Putamen (tissue), 1 donor: ENCODE measurements around the gene CACNA1D.

Experiments used
- DNase-seq: peaks from one replicate; pipeline ENCODE4 v3.0.0-alpha.2; 2016; ENCODE audit warnings: low spot score

Gene CACNA1D

DNA sequence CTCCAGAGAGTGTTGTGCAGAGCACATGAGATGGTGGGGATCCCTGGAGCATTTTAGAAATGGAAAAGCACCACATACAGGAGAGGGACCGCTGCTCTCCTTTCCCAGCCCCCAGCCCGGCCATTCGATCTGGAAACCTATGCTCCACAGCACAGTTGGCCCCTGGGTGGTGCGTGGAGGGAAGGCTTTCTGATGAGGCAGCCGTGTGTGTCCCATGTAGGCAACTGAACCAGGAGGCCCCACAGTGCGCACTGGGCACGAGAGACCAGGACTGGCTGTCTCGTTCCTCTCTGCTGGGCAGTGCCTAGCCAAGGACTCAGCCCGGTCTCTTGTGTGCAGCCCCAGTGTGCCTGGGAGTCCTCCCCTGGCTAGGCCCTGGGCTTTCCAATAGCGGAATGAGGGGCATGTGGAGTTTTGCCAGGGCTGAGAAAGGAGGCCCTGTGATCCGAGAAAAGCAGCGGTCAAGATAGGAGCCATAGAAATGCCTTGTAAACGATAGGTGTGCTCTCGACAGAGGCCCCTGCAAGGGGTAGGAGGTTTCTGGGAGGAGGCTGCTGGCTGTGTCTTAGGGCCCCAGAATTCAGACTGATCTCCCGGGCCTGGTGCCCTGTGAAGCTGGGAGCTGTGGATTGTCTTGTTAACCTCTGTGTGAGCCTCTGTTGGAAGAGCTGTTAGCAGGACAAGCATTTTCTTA, 312.9 kb downstream of the CACNA1D start:
- no peak for DNase-seq

DNA sequence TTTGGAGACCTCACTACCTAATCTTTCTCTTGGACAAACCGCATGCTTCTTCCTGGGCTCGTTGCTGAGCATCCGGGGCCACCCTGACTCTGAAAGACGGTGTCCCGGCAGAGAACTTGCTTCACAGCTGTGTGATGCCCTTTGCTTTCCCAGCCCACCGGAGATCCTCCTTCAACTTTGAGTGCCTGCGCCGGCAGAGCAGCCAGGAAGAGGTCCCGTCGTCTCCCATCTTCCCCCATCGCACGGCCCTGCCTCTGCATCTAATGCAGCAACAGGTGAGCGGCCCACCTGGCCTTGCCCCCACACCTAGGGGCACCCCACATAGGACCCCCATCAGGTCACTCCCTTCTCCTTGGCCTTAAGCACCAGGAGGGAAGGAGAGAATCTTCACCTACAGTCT, 314.1 kb downstream of the CACNA1D start:
- no peak for DNase-seq

DNA sequence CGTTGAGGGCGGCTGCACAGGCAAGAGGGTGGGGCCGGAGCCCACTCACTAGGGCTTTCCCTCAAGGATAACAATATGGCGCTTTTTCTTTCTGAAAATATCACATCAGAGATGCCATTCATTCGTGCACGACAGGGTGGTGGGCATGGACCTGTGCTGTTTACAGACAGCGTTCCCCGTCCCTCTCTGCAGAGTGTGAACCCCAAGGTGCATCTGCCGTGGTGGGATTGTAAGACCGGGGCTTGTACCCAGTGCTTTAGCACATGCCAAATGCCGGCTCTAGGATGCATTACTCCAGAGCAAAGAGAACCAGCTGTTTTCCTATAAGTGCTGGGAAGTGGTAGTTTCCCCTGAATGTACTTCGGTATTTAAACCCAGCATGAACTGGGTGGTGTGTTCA, 314.9 kb downstream of the CACNA1D start:
- no peak for DNase-seq

DNA sequence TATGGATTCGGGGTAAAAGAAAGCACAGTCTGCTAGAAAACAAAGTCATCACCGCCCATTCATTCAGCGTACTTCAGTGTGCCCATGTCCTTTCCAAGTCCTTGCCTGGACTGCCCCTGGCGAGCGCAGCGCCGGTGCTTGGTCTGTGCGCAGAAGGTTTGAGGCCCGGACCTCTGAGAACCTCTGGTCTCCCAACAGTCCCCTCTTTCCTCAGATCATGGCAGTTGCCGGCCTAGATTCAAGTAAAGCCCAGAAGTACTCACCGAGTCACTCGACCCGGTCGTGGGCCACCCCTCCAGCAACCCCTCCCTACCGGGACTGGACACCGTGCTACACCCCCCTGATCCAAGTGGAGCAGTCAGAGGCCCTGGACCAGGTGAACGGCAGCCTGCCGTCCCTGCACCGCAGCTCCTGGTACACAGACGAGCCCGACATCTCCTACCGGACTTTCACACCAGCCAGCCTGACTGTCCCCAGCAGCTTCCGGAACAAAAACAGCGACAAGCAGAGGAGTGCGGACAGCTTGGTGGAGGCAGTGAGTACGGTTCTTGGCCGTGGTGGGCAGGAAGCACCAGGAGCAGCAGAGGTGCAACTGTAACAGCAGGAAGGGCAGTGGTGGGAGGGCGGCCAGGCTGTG, 315.5 kb downstream of the CACNA1D start:
- no peak for DNase-seq

DNA sequence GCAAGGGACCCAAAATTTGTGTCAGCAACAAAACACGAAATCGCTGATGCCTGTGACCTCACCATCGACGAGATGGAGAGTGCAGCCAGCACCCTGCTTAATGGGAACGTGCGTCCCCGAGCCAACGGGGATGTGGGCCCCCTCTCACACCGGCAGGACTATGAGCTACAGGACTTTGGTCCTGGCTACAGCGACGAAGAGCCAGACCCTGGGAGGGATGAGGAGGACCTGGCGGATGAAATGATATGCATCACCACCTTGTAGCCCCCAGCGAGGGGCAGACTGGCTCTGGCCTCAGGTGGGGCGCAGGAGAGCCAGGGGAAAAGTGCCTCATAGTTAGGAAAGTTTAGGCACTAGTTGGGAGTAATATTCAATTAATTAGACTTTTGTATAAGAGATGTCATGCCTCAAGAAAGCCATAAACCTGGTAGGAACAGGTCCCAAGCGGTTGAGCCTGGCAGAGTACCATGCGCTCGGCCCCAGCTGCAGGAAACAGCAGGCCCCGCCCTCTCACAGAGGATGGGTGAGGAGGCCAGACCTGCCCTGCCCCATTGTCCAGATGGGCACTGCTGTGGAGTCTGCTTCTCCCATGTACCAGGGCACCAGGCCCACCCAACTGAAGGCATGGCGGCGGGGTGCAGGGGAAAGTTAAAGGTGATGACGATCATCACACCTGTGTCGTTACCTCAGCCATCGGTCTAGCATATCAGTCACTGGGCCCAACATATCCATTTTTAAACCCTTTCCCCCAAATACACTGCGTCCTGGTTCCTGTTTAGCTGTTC, 316.9 kb downstream of the CACNA1D start:
- no peak for DNase-seq

DNA sequence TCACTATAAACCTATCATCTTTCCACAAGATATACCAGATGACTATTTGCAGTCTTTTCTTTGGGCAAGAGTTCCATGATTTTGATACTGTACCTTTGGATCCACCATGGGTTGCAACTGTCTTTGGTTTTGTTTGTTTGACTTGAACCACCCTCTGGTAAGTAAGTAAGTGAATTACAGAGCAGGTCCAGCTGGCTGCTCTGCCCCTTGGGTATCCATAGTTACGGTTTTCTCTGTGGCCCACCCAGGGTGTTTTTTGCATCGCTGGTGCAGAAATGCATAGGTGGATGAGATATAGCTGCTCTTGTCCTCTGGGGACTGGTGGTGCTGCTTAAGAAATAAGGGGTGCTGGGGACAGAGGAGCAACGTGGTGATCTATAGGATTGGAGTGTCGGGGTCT, 318.0 kb downstream of the CACNA1D start:
- no peak for DNase-seq

DNA sequence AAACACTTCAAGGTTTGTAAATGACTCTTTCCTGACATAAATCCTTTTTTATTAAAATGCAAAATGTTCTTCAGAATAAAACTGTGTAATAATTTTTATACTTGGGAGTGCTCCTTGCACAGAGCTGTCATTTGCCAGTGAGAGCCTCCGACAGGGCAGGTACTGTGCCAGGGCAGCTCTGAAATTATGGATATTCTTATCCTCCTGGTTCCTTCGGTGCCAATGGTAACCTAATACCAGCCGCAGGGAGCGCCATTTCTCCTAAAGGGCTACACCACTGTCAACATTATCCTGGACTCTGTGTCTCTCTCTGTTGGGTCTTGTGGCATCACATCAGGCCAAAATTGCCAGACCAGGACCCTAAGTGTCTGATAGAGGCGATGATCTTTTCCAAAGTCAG, 318.8 kb downstream of the CACNA1D start:
- DNase-seq = no peak

DNA sequence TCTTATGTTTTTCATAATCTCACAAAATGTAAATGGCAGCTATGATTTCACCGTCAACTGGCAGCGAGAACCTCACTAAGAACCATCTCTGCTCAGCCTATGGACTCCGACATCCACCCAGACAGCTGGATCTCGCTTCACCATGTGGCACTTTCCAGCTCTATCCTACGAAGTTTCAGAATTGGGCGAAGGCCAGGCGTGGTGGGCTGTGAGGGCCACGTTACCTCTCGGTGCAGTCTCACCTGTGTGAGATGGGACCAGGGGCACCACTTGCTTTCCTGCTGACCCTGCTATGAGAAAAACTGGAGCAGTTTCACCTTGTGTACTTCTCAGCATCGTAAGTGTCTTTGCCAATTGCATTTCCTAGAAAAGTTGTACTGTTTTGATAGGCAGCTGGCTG, 319.5 kb downstream of the CACNA1D start:
- no peak for DNase-seq

DNA sequence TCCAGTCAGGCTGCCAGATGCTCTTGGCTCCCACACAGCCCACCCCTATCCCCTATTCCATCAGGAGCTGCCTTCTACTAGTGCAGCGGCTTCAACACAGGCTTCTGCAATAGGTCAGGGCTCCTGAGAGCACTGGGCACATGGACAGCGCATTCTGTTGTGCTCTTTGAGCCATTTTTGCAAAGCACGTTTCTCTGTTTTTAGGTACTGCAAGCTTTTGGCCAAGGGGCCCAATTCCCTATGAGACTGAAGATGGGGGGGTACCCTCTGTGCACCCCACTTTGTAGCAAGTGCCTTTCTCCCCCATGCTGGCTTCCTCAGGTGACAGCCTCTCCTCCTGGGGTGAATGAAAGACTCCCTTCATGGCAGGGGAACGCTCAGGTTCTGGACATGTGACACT, 320.7 kb downstream of the CACNA1D start:
- DNase-seq = no peak

DNA sequence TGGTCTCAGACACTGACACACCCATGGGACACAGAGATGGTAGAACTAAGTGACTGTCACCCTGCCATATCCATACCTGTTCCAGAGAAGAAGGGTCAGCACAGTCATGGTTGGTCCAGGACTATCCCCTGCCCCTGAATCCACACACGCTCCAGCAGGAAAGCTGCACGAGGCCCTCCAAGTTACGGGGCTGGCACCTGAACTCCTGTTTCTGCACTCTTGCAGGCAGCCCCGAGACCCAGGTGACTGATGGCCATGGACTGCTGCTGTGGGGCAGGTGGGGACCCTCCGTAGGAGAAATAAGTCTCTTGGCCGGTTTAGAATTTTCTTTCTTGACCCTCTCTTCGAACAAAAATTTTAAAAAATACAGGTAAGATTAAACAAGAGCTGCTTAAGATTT, 321.2 kb downstream of the CACNA1D start:
- no peak for DNase-seq

DNA sequence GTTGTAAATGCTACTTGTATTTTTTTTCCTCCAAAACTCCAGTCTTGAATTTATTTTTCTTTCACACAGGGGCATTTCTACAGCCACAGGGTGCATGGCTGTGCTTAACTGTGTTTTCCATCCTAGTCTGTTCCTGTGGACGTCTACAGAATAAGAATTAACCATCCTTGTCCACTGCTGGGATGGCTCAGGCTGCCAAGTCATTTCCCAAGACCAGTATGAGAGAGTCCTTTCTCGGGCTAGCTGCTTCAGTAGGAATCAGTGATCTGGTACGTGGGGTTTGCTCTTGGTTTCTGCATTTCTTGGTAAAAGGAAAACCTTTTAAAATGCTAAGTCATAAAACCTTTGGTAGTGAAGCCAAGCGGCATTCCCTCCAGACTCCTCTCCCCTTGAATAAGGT, 322.0 kb downstream of the CACNA1D start:
- DNase-seq = peak; percentile 34

DNA sequence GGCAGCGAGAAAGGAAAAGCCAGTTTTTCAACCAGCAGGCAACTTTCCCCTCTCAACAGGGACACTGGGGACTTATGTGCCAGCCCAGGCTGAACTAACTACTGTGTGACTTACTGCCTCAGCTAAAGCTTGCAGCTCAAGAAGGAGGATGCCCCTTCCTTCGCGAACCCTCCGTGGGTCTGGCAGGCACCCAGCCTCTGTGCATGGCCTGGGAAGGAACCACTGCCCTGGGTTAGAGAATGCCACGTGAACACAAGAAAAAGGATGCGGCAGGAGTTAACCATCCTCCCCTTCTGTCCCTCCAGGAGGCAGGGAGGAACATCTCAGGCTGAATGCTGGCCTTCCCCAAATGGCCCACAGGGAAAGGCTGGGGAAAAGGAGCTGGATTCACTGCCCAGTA, 322.8 kb downstream of the CACNA1D start:
- no peak for DNase-seq

DNA sequence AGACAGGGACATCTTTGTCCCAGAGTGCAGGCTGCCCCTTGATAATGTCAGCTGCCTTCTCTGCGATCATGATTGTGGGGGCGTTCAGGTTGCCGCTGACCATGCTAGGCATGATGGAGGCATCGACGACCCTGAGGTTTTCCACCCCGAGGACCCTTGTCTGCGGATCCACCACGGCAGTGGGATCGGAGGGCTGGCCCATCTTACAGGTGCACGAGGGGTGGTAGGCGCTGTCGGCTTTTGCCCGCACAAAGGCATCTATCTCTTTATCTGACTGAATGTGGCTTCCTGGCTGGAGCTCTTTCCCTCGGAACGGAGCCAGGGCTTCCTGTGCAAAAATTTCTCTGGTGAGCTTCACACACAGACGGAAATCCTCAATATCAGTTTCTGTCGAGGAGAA, 323.4 kb downstream of the CACNA1D start:
- no peak for DNase-seq

DNA sequence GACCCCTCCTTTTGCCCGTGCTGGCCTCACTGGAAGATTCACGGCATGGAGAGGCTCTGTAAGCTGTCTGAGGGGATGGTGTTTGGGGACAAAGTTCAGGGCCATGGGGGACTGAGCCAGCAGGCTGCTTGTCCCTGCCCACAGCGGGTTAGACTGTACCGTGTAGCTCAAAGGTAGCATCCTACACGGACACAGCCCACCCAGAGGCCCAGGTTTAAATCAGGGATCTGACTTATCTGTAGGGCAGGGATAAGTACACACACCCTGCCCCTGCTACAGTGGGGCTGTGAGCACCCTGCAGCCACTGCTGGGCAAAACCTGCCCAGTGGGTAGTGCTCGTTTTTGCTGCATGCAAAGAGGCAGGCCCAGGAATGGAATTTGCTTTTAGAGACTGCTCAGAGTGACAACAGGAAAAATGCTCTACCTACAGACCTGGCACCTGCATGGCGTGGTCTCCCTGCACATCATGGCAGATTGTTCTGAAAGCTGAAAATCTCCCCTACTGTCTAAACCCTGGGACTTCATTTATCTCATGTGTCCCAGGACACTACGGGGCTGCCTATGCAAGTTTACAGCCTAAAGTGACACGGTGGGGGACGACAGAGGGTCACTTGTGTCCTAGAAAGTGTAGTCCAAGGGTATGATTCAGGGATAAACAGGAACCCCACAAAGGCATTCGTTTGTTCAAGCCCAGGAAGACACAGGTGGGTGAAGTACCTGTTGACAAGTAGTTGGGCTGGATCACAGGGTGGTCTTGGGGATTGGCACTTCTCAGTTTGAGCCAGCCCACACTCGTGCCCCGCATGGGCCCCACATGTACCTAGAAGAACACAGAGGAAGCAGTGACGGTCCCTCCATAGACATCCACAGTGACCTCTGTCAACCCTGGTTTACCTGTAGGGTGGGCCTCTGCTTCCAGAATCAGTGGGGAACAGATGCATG, 324.1 kb downstream of the CACNA1D start:
- no peak for DNase-seq

DNA sequence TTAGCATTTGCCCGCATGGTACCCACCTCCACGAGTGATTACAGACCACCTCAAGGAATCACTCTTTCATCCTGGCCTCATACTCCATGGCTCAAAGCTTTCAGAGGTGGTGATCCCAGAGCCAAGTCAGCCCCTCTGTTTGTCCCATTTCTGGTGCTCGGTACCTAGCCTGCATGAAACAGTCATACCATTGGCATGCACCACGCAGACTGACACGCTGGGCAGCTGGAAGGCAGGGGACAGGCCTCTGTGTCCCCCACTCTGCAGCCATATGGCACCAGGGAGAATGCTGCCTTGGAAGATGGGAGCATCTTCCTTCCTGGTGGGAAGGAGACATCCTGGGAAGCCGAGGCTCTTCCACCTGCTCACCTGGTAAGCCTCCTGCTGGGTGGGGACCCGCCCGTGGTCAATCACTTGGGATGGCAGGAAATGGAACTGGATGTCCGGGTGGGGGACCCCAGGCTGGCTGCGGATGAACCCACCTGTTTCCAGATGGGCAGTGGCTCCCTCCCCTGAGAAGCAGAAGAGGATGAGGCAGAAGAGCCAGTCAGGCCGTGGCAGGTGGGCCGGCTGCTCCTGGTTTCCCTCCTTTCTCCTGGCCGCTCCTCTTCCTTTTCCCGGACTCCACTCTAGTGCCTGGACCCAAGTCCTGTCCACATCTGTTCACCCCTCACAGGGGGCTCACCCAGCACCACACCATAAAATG, 324.9 kb downstream of the CACNA1D start:
- DNase-seq = no peak

DNA sequence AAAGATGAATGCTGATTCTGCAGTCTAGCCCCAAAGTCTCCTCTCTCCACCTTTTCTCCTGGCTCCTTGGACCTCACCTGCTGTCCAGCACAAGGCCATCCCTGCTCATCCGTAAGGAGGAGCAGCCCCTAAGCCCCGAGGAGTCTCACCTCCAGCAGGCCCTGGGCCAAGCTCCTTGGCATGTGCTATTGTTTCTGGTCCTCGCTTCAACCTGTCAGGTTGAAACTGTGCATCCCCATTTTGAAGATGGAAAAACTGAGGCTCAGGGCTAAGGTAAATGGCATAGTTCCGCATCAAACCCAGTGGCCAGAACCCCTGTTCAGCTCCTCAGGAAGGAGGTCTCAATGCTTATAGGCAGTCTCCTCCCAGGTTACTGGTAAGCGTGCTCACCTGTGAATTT, 325.7 kb downstream of the CACNA1D start:
- DNase-seq = no peak

DNA sequence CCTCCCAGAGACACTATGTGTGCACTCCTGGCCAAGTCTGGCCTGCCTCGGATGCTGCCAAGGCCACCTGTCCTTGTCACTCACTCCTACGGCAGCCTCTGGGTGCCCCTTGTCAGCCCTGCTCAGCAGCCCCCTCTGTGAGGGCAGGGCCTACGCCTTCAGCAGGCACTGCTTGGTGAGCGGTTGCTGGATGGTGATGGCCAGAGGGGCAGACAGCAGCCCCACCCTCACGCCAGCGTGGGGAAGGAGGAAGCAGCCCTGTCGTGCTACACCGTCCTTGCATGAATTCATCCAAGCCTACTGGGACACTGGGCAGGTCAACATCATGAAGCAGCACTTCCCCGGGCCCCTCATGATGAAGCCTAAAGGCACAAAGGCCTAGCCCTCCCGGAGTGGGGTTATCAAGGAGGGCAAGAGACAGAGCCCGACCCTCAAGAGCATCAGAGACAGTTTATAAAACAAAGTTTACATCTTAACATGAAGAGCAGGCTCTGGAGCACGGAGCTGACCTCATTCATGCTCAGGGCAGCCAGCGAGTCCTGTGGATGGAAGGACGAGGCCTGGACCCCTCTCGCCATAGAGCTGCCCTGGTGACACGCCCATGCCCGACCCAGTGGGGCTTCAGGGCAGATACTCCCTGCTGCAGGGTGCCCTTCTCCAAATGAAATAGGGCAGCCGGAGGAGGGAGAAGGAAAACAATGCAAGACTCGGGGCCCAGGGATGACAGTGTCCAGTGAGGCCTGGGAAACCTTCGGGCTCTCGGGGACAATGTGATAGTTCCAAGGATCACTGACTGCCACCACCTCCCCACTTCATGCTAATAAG, 326.6 kb downstream of the CACNA1D start:
- DNase-seq = no peak

DNA sequence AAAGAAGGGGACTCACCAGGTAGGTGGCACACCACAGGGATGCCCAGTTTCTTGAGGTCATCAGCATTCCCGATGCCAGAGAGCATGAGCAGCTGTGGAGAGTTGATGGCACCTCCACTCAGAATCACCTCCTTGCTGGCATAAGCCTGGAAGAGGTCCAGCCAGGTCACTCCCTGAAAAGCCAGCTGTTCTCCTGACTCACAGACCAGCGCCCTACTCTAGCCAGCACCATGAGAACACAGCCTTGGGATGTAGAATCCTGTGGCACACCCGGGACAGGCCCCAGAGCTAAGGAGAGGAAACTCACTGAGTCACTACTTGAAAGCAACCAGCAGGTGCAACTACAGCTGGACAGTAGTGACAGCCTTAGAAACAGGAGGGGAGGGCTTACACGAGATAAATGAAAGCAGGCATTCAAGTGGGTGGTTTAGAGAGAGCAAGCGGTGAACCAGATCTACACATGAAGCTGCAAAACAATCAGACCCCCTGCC, 327.3 kb downstream of the CACNA1D start:
- no peak for DNase-seq

DNA sequence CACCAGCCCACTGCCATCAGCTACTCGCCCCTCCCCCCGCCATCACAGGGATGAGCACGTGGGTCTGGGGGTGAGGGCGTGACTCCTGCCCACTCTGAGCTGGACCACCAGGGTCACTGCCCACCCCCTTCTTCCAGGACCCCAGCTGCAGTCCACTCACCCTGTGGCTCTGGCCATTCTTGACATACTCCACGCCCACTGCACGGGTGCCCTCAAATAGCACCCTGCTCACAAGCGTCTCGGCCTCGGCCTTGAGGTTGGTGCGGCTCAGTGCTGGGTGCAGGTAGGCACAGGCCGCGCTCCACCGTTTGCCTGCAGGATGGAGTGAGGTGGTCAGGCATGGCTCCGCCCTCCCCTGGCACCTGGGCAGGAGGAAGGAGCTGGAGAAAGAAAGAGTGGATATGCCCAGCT, 327.9 kb downstream of the CACNA1D start:
- no peak for DNase-seq
